NCI-H524 (cell line): ENCODE measurements around the gene EEF2KMT.
"Not testable (repeated sequence)": the region's sequence is repeated elsewhere in the genome, so short reads cannot be mapped to it uniquely, and the experiment has no call there.

ENCODE experiments used
- DNase-seq, 2 experiments: peaks; one replicate each; lab custom pipeline; 2025; lab: John Stamatoyannopoulos, UW

Gene EEF2KMT, protein sequence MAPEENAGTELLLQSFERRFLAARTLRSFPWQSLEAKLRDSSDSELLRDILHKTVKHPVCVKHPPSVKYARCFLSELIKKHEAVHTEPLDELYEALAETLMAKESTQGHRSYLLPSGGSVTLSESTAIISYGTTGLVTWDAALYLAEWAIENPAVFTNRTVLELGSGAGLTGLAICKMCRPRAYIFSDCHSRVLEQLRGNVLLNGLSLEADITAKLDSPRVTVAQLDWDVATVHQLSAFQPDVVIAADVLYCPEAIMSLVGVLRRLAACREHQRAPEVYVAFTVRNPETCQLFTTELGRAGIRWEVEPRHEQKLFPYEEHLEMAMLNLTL

GRCh38 chr16:5097470-5098220, at the start of gene EEF2KMT:
Gene EEF2KMT, minus strand, starts transcription at chr16:5097795. Its CDS starts 56 bp downstream, at chr16:5097739.
- DNase-seq = peak; percentile 98 to 99

GRCh38 chr16:5144621-5144956, 47.0 kb upstream of the EEF2KMT start:
- DNase-seq = not testable (repeated sequence)

- DNase-seq = no peak
Observed at GRCh38 chr16:5143761-5144620, 46.4 kb upstream of the EEF2KMT start.

DNA sequence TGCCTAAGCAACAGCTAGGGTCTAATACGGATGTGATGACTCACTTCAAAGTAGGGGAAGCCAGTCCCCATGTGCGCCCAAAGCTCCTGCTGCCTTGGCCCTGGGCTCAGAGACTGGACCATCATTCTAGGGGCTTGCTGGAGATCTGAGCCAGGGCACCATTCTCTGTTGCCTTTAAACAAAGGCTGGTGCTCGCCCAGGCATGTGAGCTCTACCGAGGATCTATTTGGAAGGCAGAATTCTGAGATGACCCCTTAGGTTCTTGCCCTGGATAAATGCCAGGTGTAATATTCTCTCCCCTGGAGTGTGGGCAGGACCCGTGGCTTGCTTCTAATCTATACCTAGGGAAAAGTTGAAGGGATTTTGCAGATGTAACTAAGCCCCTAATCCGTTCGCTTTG, 42.6 kb upstream of the EEF2KMT start:
- DNase-seq = not testable (repeated sequence)

GRCh38 chr16:5134739-5135452, 37.3 kb upstream of the EEF2KMT start:
- not testable (repeated sequence) for DNase-seq

DNA sequence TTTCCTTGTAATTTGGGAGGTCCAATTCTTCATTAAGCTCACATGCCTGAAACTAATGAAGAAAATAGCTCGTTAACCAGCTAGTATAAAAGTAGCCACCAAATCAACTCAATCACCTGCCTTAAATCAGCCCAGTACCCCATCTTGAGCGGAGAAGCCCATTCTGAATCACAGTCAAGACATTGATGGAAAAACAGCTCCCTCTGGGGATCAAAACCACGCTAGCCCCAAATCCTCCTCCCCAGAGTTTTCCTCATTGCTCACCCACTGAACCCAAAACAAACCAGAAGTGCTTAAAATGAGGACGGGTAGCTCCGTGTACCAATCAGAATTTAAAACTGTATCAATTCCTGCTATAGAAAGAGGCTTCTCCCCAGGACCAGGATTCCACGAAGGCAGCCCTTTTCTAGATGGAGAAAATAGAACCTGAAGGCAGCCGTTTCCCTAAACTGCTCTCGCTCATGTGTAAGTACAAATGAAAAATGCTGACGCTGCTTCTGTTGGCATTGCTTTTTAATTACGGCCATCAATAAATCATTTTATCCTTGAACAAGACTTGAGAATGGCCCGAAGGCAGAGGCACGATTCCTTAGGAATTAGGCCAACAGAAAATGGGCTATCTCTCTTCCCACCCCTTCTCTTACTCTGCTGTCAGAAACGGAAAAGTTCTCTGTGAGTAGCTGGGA, 35.5 kb upstream of the EEF2KMT start:
- DNase-seq = peak in 1 of 2 experiments; percentile 24

- DNase-seq = not testable (repeated sequence)
Observed at GRCh38 chr16:5131467-5132004, 33.9 kb upstream of the EEF2KMT start.

DNA sequence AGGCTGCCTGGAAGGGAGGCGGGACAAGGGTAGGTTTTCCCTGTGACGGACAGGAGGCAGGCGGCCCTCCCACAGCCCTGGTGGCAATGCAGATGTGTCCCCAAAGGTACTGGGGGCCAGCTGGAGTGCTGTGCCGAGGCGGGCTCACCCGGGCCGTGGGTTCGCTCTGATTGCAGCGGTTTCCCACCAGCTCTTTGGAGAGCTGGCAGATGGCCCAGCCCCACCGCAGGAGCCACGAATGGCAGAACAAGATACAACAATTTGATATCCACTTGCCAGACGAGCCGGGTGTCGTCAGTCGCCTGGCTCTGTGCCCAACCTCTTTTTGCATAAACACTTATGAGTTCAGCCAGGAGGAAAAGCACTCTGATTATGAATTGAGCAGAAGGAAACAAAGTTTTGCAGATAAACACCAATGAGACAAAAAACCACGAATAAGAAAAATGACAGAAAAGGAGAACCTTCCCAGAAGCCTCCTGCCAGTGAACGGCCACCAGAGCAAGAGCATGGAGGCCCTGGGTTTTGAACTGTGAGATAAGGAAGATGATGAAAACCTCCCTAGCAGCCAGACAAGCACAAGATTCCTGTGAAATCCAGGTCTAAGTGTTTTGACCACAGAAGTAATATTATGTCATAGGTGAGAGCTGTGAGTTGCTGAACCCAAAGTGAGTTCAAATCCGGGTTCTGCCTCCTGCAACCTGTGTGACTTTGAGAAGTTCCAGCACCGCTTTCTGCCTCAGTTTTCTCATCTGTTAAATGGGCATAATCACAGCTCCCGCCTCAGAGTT, 19.9 kb upstream of the EEF2KMT start:
- DNase-seq = peak; percentile 90 to 96

DNA sequence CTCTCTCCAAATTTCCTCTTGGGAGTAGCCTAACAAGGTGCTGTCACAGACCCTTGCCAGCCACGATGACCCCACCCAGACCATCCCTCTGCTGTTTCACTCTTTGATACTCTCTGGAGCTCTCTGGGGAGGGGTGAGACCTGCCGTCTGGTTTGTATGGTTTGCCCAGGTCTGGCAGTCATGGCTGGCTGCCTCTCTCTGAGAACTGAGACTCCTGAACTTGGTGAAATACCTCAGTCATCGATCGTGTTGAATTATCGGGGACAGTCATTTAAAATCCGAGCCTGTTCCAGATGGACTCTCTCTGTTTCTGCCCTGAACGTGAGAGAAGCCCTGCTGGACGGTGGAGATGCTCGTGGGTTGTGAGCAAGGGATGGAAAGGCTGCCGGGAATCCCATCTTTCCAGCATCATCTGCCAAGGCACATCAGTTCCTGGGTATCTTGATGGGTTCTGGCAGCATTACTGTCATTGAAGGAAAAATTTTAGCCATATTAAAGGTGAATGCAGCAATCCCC, 19.2 kb upstream of the EEF2KMT start:
- DNase-seq = not testable (repeated sequence)

- DNase-seq = not testable (repeated sequence)
Observed at GRCh38 chr16:5110933-5111332, 13.3 kb upstream of the EEF2KMT start.

- no peak for DNase-seq
Observed at GRCh38 chr16:5108505-5109158, 11.0 kb upstream of the EEF2KMT start.

DNA sequence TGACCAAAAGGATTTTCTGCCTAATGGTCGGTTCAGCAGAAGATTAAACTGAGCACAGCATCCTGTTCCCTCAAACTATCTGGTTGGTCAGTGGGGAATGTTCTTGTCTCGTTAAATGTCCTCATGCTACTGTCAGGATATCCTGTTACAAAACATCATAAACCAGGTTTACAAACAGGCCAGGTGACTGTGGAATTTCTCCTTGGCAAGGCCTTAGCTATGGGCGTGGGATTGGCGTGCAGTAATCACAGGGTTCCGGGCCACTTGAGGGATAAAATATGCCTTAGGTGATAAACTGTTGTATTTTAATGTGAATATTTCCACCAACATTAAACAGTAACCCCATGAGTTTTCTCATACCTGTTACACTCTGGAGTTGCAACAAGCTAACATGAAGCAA, 7.4 kb upstream of the EEF2KMT start:
- DNase-seq = not testable (repeated sequence)

DNA sequence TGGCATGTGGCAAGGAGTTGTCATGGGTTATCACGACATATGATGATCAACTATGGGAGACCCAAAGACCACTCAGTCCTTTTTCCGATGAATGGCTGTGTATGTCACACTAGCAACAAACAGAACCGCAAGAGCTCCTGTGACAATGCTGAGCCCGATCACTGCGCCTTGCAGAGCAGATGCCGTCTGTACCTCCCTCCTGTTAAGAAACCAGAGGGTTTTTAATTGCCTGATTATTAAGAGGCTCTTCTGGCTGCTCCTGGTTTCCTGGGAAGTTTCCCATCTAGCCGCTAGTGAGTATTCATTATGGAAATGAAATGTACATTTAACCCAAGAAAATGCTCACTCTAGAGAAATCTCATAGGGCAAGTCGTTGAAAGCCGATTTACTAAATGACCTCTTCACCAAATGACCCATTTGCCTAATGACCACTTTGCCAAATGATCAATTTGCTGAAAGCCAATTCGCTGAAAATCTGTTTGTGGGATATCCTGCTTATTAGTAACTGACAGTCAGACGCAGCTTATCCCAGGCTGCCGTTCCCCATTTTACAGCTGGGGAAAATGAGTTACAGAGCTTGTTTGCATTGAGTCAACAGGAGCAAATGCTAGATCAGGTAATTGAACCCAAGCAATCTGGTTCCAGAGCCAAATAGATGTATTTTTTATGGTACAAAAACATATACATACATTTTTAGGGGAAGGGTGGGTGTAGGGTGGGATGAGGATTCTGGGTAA, 5.9 kb upstream of the EEF2KMT start:
- peak; percentile 20 to 66 for DNase-seq

GRCh38 chr16:5099174-5099573, 1.6 kb upstream of the EEF2KMT start:
- DNase-seq = peak in 1 of 2 experiments; percentile 64

GRCh38 chr16:5098221-5099159, 895 bp upstream of the EEF2KMT start:
- peak in 1 of 2 experiments; percentile 34 for DNase-seq

- DNase-seq = peak in 1 of 2 experiments; percentile 35
Observed at GRCh38 chr16:5097061-5097469, 530 bp downstream of the EEF2KMT start.

- not testable (repeated sequence) for DNase-seq
Observed at GRCh38 chr16:5096437-5097060, 1.0 kb downstream of the EEF2KMT start.
